SK-N-SH treated with all-trans-retinoic acid at 6 μM for 48 hours (cell line): ENCODE measurements around the gene HMX1.

ENCODE experiments used
- ARNTL ChIP-seq: fragments of 450-650 bp; formaldehyde crosslinking; IDR thresholded peaks from 2 replicates; pipeline ENCODE4 v1.5.0; 2020; ENCODE audit warnings: low read depth, mild to moderate bottlenecking, moderate library complexity, borderline replicate concordance
- CREB5 ChIP-seq: fragments of 250-450 bp; sonication (Bioruptor Pico); IDR thresholded peaks from 2 replicates; pipeline ENCODE4 v1.5.1; 2020; ENCODE audit warnings: low read depth, mild to moderate bottlenecking, moderate library complexity
- ISL1 ChIP-seq: fragments of 250-450 bp; sonication (Bioruptor Pico); IDR thresholded peaks from 2 replicates; pipeline ENCODE4 v2.1.2; 2022; ENCODE audit warnings: mild to moderate bottlenecking, moderate library complexity
- OSR1 ChIP-seq: fragments of 250-450 bp; sonication (Bioruptor Pico); IDR thresholded peaks from 2 replicates; pipeline ENCODE4 v1.8.0; 2022; ENCODE audit warnings: moderate library complexity, mild to moderate bottlenecking, inconsistent platforms
- PATZ1 ChIP-seq: fragments of 250-450 bp; sonication (Bioruptor Pico); IDR thresholded peaks from 2 replicates; pipeline ENCODE4 v1.8.0; 2020; ENCODE audit warnings: mild to moderate bottlenecking, moderate library complexity, borderline replicate concordance
- PPARA ChIP-seq: fragments of 250-450 bp; sonication (Bioruptor Pico); IDR thresholded peaks from 2 replicates; pipeline ENCODE4 v1.5.0; 2020; ENCODE audit warnings: mild to moderate bottlenecking, borderline replicate concordance
- RARB ChIP-seq: fragments of 250-450 bp; sonication (Bioruptor Pico); IDR thresholded peaks from 2 replicates; pipeline ENCODE4 v1.8.0; 2021; ENCODE audit warnings: mild to moderate bottlenecking, moderate library complexity
- SNAI2 ChIP-seq: fragments of 250-450 bp; sonication (Bioruptor Pico); IDR thresholded peaks from 2 replicates; pipeline ENCODE4 v1.5.0; 2020; ENCODE audit warnings: mild to moderate bottlenecking, moderate library complexity
- TCF4 ChIP-seq: fragments of 250-450 bp; sonication (Bioruptor Pico); IDR thresholded peaks from 2 replicates; pipeline ENCODE4 v1.8.0; 2021; ENCODE audit warnings: mild to moderate bottlenecking, moderate library complexity, borderline replicate concordance
- TOX ChIP-seq: fragments of 250-450 bp; sonication (Bioruptor Pico); IDR thresholded peaks from 2 replicates; pipeline ENCODE4 v1.8.0; 2021; ENCODE audit warnings: mild to moderate bottlenecking, moderate library complexity, borderline replicate concordance
- TSHZ2 ChIP-seq: fragments of 250-450 bp; sonication (Bioruptor Pico); IDR thresholded peaks from 2 replicates; pipeline ENCODE4 v1.5.0; 2020; ENCODE audit warnings: mild to moderate bottlenecking, moderate library complexity
- ZC3H10 ChIP-seq: fragments of 250-450 bp; sonication (Bioruptor Pico); IDR thresholded peaks from 2 replicates; pipeline ENCODE4 v1.5.1; 2021; ENCODE audit warnings: mild to moderate bottlenecking, moderate library complexity
- ZFP3 ChIP-seq: fragments of 250-450 bp; sonication (Bioruptor Pico); IDR thresholded peaks from 2 replicates; pipeline ENCODE4 v1.5.0; 2020; ENCODE audit warnings: mild to moderate bottlenecking, moderate library complexity
- TF ChIP-seq, protein P1 (sequence below): fragments of 250-450 bp; sonication (Bioruptor Pico); IDR thresholded peaks from 2 replicates; pipeline ENCODE4 v1.8.0; 2021; ENCODE audit warnings: low read depth, mild to moderate bottlenecking, moderate library complexity, borderline replicate concordance

GRCh38 chr4:8862334-8862733, 9.3 kb downstream of the HMX1 start:
- TF ChIP-seq ISL1 (CRISPR knock-in tag) (no peak), CREB5 (CRISPR knock-in tag) (no peak), TSHZ2 (CRISPR knock-in tag) (no peak), TOX (CRISPR knock-in tag) (no peak), ARNTL (CRISPR knock-in tag) (no peak), PPARA (CRISPR knock-in tag) (no peak), SNAI2 (CRISPR knock-in tag) (no peak), PATZ1 (CRISPR knock-in tag) (no peak), TCF4 (CRISPR knock-in tag) (no peak), RARB (no peak), ZFP3 (CRISPR knock-in tag) (no peak), ZC3H10 (CRISPR knock-in tag) (no peak), OSR1 (no peak)
- TF ChIP-seq, protein P1, sequence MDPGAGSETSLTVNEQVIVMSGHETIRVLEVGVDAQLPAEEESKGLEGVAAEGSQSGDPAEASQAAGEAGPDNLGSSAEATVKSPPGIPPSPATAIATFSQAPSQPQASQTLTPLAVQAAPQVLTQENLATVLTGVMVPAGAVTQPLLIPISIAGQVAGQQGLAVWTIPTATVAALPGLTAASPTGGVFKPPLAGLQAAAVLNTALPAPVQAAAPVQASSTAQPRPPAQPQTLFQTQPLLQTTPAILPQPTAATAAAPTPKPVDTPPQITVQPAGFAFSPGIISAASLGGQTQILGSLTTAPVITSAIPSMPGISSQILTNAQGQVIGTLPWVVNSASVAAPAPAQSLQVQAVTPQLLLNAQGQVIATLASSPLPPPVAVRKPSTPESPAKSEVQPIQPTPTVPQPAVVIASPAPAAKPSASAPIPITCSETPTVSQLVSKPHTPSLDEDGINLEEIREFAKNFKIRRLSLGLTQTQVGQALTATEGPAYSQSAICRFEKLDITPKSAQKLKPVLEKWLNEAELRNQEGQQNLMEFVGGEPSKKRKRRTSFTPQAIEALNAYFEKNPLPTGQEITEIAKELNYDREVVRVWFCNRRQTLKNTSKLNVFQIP (CRISPR knock-in tag): no peak
